ENCODE results near the gene OCIAD2.

- TF ChIP-seq CTCF (IDR thresholded peaks at IDR 0.05; ENCODE audit: control extremely low read depth in 1 of 3, insufficient read depth in 1 of 3, low read depth in 1 of 3, low read length in 3 of 3) (no peak), MAFK (IDR thresholded peaks at IDR 0.05; ENCODE audit: low read depth, low read length) (no peak), TCF12 (IDR thresholded peaks at IDR 0.05; ENCODE audit: low read depth, low read length) (no peak), POLR2A (IDR thresholded peaks at IDR 0.05; ENCODE audit: control extremely low read depth in 1 of 2, low read depth in 2 of 2, low read length in 2 of 2) (no peak), CHD1 (IDR thresholded peaks at IDR 0.05; ENCODE audit: low read depth, low read length) (no peak), YY1 (IDR thresholded peaks at IDR 0.05; ENCODE audit: low read depth, low read length) (no peak), EZH2 (IDR thresholded peaks at IDR 0.05; ENCODE audit: low read depth, low read length, severe bottlenecking) (no peak), GABPA (IDR thresholded peaks at IDR 0.05; ENCODE audit: borderline replicate concordance, insufficient read depth, low read length) (no peak)
Observed at GRCh38 chr4:48899432-48899749, 7.2 kb downstream of the OCIAD2 start.
